ENCODE data around the gene SNF8. TPM values are rescaled to one million over a fixed set of nuclear protein-coding genes. Genes with fewer than 3 reads are reported as not detected.

The SNF8 gene
- total RNA-seq, 1 experiment from 2014 or later, result 108 TPM

DNA sequence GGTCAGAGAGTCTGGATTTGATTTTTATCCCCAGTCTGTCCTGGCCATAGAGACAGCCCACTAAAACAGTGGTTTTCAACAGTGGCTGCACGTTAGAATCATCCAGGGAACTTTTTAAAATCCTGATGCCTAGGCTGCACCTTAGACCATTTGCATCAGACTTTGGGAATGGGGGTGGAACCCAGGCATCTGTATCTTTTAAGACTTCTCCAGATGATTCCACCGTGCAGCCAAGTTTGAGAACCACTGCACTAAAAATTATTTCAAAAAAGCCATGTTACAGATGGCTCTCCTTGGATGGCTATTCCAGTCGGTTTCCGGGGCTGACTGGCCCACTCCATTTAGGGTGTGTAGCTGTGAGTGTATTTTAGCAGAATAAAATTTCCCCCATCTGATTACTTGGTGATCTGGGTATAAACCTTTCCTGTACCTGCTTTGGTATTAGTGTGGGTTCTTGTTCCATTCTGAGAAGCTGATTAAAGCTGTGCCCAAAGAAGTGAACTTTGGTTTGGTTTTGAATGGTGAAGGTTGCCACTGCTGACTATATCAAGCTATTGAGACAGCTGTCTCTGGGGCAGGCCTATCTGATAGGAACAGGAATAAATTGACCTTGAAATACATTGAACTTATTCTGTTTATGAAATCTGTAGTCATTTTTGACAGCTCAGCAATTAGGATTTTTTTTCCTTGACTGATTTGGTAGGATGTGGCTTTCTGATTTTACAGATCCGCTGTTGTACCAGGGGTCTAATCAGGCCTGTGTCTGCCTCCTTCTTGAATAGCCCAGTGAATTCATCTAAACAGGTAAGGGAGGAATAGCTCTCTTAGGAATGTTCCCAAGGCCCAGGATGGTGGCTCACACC lies 50.8 kb downstream of the SNF8 start:
- no peak for DNase-seq (ENCODE audit: extremely low read depth, low read depth)

DNA sequence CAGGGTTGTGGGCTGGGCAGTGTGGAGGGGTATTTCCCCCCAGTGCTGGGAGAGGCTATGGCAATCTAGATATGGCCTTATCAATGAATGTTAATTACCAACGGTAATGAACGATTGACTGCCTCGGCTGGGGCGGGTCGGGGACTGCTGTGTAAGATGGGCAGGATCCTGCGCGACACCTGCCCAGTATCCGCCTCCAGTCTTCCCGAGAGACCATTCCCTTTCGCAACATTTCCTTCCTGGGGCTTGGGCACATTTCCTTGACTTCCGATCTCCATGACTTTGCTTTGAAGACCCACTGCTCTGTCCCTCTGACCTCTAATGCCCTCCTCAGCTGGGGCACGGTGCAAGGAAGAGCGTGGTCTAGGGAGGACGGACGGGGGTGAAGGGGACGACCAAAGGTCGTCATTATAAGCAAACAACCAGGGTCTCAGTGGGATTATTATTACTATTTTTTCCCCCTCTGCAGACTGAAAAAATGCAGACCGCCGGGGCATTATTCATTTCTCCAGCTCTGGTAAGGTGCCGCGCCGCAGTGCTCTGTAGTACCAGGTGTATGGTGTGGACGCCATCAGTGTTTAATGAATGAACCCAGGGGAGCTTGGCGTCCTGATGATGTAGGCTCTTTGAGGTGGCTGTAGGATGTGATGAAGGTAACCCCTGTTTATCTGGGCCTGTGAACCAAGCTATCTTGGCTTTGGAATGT lies 51.5 kb downstream of the SNF8 start:
- DNase-seq (ENCODE audit: extremely low read depth, low read depth), result no peak

DNA sequence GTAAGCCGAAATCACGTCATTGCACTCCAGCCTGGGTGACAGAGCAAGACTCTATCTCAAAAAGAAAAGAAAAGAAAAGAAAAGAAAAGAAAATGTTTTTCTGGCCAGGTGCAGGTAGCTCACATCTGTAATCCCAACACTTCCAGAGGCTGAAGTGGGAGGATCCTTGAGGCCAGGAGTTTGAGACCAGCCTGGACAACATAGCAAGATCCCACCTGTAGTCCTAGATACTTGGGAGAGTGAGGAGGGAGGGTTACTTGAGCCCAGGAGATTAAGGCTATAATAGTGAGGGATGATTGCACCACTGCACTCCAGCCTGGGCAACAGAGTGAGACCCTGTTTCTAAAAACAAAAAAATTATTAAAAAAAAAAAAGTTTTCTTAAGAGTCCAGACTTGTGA lies 54.6 kb downstream of the SNF8 start:
- DNase-seq (ENCODE audit: extremely low read depth, low read depth), result no peak

DNA sequence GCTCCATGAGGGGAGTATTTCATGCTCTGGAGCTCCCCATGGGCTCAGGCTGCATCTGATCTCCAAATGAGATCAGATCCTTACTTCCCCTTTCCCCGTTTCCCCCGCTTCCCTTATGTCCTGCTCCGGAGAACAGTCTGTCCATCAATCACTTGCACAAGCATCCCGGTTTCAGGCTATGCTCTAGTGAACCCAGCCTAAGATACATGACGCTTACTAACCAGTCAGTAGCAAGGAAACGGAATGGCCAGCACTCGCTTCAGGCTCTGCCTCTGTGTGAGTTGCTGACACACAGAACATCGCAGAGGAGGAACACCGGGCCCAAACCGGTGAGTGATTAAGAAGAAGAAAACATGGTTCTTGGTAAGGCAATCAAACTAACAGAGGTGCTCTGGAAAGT lies 61.5 kb downstream of the SNF8 start:
- DNase-seq (ENCODE audit: extremely low read depth, low read depth), result no peak

DNA sequence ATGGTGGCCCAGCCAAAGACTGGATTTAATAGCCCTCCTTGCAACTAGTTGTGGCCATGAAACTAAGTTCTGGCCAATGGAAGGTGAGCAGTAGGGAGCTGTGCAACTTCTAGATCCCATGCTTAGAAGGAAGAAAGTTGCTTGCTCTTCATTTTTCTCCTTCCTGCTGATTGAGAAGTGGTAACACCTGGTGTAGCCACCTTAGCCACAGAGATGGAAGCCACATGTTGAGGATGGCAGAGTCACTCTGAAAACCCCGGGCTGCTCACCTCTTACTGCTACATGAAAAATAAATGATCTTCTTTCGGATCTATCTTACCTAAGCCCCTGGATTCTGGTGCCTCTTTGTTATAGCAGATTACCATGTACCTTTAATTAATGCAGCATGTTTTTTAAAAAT lies 62.4 kb downstream of the SNF8 start:
- DNase-seq (ENCODE audit: extremely low read depth, low read depth), result no peak

Small RNA genes lying within 50 kb of the gene (small RNA-seq; reads per million reads assigned to genes)
- gene AC068531.1, result 0 reads per million in 2 experiments
- gene RF00263, result 0 reads per million in 2 experiments
- 0.02 to 0.06 reads per million in 2 experiments for gene RF01210
- gene RNU1-42P, result 0 to 0.35 reads per million in 2 experiments

Other genes starting within 250 kb of the SNF8 start
- not detected in 2 replicates for gene PRAC1, start 222.3 kb downstream of the SNF8 start, total RNA-seq (2014; rRNA removed; shearing (Covaris generic))
- gene PRAC2, start 221.7 kb downstream of the SNF8 start, total RNA-seq (2014; rRNA removed; shearing (Covaris generic)), result not detected in 2 replicates
- 1.9 and 2.0 TPM in 2 replicates for gene HOXB13, start 216.1 kb downstream of the SNF8 start, total RNA-seq (2014; rRNA removed; shearing (Covaris generic))
- gene TTLL6, start 127.6 kb downstream of the SNF8 start, total RNA-seq (2014; rRNA removed; shearing (Covaris generic)), result not detected in 2 replicates
- gene CALCOCO2, start 113.8 kb downstream of the SNF8 start, total RNA-seq (2014; rRNA removed; shearing (Covaris generic)), result 44.0 and 57.8 TPM in 2 replicates
- 119 and 133 TPM in 2 replicates for gene ATP5MC1, start 52.1 kb downstream of the SNF8 start, total RNA-seq (2014; rRNA removed; shearing (Covaris generic))
- gene UBE2Z, start 36.4 kb downstream of the SNF8 start, total RNA-seq (2014; rRNA removed; shearing (Covaris generic)), result 62.5 and 66.1 TPM in 2 replicates
- gene GIP, start 23.8 kb upstream of the SNF8 start, total RNA-seq (2014; rRNA removed; shearing (Covaris generic)), result not detected in 2 replicates
- gene IGF2BP1, start 52.5 kb upstream of the SNF8 start, total RNA-seq (2014; rRNA removed; shearing (Covaris generic)), result 0.09 and 0.15 TPM in 2 replicates
- gene B4GALNT2, start 187.9 kb upstream of the SNF8 start, total RNA-seq (2014; rRNA removed; shearing (Covaris generic)), result not detected in 2 replicates

All from NCI-H460 (cell line).